Measurements from ENCODE around the gene AKAP13. TPM values are rescaled to one million over a fixed set of nuclear protein-coding genes. Genes with fewer than 3 reads are reported as not detected.

The AKAP13 gene
- total RNA-seq, 2 experiments from 2014 or later = 104 to 106 TPM

DNA sequence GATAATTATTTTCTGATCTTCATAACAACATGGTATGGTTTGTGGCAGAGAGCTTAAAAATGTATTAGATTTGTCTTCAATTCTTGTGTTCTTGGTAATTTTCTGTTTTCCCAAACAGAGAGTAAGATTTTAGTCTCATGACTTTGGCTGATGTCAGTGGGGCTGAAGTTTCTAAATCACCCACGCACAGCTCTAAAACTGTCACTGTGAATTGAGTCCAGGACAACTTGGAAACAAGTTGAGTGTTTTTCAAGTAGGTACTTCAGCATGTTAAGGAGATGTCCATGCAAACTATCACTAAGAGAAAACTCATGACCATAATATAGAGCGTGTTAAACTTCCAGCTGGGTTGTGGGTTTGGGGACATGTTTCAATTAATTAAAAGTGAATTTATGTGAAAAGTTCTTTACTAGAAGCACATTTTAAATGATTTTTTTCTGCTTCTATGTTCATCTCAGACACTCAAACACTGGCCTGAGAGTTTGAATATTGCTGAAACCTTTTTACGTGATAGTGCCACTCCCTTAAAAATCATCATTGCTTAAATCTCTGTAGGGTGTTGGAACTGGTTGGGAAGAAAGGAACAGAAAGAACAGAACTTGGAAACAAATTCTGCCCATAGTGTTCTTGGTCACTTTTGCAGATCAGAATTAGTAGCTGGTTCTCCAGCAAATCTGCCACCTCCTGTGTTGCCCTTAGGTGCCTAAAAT lies 324.5 kb downstream of the AKAP13 start:
- ChIA-PET CTCF (interaction anchor here (1.2 to 4.4 kb wide), 3 partner anchors 13 to 86 kb away, joined by 3 to 31 read pairs (median 3); no protein-coding TSS in a partner anchor), POLR2A (interaction anchor here (0.6 to 4.2 kb wide), 5 partner anchors 13 to 120 kb away, joined by 3 to 44 read pairs (median 3); no protein-coding TSS in a partner anchor)

DNA sequence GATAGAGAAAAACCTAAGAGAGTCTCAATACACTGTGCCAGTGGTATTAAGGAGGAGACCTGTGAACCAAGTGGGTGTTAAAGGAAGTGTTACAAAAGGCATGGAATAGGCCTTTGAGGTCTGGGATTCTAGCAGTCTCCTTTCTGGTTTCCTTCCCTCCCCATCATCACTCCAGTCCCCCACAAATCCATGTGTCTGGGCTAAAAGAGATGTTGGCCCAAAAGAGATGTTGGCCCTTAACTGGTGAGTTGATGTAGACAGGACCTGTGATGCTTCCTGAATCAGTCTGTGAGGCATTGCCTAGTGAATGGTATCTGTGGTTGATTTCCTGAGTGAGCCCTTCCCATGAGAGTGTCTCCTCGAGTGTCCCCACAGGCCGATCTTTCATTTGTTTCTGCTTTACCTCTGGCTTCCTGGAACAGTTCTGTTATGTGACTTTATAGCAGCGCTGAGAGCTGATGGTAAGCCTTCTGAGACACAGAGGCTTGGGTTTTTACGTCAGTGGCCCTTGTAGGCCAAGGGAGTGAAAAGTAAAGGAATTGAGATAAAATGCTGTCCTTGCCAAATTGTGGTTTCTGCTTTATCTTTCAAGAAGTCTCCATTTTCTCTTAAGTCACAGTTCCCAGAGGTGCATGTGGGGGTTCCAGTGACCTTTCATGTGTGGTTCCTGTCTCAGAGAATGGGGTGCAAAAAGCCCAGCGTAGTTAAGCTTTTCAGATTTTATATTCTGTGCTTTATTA lies 326.5 kb downstream of the AKAP13 start:
- CTCF ChIA-PET = interaction anchor here (1.3 kb wide), 1 partner anchor 90 kb away, joined by 3 read pairs; no protein-coding TSS in a partner anchor

DNA sequence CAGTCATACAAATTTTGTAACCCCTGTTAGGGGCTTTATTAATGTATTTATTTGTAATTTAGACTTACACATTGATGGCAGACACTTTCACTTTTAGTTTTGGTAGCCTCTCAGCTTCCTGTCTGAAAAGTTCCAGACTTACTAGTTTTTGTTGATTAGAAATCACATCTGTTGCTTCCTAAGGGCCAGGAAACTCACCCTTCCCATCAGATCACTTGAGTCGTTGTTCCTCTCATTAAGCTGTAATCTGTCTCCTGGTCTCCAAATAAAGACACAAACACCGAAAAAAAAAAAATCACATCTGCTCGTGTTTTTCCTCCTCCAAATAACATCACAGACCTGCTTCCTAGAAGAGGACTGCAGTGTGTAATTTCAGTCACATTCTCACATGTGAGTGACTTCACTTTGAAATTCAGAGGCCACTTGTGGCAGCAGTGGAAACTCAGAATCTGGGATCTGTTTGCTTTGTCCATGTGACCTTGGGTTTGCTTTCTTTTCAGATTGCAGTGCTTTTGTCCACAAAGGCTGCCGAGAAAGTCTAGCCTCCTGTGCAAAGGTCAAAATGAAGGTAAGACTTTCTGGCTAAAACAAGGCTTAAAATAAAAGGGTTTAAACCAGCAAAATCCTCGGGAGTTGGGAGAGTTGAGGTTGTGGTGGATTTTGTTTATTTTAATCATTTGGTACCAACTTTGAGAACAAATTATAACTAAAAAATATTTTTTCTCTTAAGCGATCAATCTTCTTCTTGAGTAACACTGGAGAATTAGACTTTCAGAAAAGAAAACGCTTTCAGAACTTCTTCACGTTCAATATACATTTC lies 327.3 kb downstream of the AKAP13 start:
- CTCF ChIA-PET = interaction anchor here (1.3 kb wide), 1 partner anchor 91 kb away, joined by 3 read pairs; no protein-coding TSS in a partner anchor
- POLR2A ChIA-PET = interaction anchor here (0.6 to 1.1 kb wide), 5 partner anchors 16 to 396 kb away, joined by 3 to 8 read pairs (median 4); no protein-coding TSS in a partner anchor

More for the DNA sequence above, 326.5 kb downstream of the AKAP13 start:
- POLR2A ChIA-PET = interaction anchor here (0.6 to 1.1 kb wide), 5 partner anchors 15 to 395 kb away, joined by 3 to 8 read pairs (median 4); no protein-coding TSS in a partner anchor

DNA sequence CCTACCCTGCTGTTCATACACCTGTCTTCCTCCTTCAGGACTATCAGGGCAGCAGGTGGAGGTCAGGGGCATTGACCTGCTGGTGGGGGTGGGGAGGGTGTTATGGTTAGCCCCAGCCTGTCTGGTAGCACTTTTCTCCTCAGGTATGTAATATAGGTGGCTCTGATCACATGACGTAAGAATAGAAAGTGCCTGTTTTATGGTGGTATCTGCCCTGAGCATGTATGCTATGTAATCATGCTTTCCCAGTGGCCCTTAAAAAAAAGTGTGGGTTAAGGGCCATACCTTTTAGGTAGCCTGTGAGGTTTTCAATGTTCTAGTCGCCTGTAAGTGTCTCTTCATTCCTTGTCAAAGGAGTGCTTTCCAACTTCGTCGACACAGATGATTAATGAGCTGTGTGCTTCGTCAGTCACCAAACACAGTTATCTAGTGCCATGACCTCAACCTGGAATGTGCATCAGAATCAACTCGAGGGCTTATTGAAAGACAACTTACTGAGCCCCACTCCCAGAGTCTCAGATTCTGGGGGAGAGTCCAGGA lies 328.1 kb downstream of the AKAP13 start:
- ChIA-PET CTCF (interaction anchor here (1.3 to 1.5 kb wide), 2 partner anchors 17 to 126 kb away, joined by 3 read pairs; no protein-coding TSS in a partner anchor), POLR2A (interaction anchor here (0.5 to 1.2 kb wide), 3 partner anchors 17 to 126 kb away, joined by 3 to 4 read pairs (median 3); no protein-coding TSS in a partner anchor)

DNA sequence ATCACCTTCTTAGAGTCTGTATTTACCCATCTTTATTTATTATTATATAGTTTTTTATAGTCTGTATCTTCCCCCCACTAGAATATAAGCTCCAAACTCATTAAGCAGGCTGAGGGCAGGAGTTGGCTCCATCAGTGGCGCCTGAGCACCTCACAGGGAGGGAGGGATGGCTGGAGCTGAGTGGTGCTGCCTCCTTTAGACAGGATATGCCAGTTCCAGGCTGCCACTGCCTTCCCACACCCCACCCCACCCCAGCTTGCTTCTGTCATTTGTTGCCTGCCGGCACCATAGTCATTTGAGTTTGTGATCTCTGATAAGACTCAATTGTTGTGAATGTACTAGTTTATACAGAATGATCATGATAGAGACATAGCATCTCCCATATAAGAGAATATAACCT lies 328.8 kb downstream of the AKAP13 start:
- ChIA-PET CTCF (interaction anchor here (1.3 to 2.0 kb wide), 4 partner anchors 16 to 127 kb away, joined by 3 to 4 read pairs (median 4); no protein-coding TSS in a partner anchor), POLR2A (interaction anchor here (0.5 to 1.3 kb wide), 4 partner anchors 18 to 126 kb away, joined by 3 to 4 read pairs (median 4); no protein-coding TSS in a partner anchor)

DNA sequence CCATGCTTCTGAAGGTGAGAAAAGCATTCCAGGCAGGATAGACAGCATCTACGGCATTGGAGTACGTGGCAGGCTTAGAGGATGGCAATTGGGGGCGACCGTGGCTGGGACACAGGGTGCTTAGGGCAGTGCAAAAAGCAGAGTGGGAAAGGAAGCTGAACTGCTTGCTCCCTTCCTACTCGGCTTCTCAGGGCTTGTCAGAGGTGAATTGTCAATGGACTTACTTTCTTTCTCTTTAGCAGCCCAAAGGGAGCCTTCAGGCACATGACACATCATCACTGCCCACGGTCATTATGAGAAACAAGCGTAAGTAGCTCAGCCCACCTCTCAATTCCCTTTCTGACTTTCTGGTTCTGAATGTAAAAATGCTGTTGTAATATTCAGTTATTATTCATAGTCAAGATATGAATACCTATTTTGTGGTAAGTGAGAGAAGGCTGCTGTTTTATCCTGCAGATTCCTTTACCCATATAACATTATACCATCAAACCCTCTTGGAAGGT lies 330.0 kb downstream of the AKAP13 start:
- CTCF ChIA-PET = interaction anchor here (0.9 to 2.0 kb wide), 5 partner anchors 20 to 91 kb away, joined by 3 to 4 read pairs (median 3); no protein-coding TSS in a partner anchor
- POLR2A ChIA-PET = interaction anchor here (0.8 to 1.3 kb wide), 4 partner anchors 8 to 84 kb away, joined by 3 to 4 read pairs (median 4); no protein-coding TSS in a partner anchor

DNA sequence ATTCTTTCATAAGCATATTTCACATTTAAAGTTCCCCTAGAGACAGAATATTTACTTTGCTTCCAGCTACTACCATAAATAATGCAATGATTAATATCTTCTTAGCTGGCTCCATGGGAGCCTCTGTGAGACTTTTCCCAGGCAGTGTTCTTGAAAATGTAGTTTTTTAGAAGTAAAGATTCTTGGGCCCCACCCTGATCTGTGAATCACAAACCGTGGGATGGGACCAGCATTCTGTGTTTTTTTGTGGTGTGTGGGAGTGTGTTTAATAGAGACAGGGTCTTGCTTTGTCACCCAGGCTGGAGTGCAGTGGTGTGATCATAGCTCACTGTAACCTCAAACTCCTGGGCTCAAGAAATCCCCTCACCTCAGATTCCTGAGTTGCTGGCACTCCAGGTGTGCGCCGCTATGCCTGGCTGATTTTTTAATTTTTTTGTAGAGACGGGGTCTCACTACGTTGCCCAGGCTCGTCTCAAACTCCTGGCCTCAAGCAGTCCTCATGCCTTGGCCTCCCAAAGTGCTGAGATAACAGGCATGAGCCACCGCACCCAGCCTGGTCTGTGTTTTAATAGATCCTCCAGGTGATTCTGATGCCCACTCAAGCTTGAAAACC lies 331.3 kb downstream of the AKAP13 start:
- ChIA-PET POLR2A (no interaction called here), CTCF (interaction anchor here (0.8 to 1.2 kb wide), 3 partner anchors 12 to 106 kb away, joined by 3 to 5 read pairs (median 3); no protein-coding TSS in a partner anchor)

DNA sequence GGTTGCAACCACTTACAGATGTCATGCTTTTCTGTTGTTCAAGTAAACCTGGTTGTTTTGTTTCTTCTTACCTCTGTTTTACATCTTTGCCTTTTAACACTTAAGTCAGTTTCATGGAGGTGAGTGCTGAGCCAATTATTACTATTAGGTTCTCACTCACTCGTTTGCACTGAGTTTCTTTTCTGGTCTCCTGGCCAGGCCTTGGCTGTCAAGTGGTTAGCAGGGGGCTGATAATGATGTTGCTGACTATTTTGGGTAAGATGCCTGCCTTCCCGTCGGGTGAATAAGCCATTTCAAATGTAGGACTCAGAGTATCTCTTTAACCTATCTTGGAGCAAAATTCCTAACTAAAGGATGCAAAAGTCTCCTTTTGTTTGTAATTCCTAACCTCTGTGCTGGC lies 335.9 kb downstream of the AKAP13 start:
- POLR2A ChIA-PET = no interaction called here
- CTCF ChIA-PET = no interaction called here

DNA sequence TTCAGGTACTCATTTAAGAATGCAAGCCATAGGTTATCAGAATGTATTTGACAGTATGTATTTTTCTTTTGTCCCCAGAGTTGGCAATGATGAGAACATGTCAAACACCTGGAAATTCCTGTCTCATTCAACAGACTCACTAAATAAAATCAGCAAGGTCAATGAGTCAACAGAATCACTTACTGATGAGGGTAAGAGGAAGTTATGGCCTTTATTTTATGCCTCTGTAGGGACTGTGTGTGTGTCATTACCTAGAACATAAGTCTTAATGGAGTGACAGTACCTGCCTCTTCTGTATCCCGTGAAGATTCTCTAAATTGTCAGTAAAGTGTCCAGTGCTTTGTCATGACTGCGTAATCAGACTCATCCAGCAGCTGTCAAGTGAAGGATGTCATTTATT lies 336.8 kb downstream of the AKAP13 start:
- CTCF ChIA-PET = no interaction called here

DNA sequence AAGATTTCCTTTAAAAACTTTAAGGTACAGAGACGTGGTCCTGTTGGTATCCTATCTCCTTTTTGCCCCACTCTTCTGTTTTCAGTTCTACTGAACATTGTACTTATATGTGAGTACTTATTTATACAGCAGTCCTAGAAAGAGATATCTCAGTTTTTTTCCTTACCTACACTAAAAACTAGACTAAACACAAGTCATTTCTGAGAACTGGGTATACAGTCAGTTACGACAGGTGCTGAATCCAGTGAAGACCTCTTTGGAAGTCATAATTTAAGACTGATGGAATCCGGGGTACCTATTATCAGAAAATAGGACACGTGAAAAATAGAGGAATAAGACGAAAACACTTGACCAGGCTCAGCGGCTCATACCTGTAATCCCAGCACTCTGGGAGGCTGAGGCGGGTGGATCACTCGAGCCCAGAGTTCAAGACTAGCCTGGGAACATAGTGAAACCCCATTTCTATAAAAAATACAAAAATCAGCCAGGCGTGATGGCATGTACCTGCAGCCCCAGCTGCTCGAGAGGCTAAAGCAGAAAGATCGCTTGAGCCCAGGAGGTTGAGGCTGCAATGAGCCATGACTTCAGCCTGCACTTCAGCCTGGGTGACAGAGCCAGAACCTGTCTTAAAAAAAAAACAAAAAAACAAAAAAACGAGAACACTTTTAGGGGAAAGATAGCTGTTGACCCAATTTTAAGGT lies 338.0 kb downstream of the AKAP13 start:
- POLR2A ChIA-PET = no interaction called here

More for the DNA sequence above, 336.8 kb downstream of the AKAP13 start:
- POLR2A ChIA-PET = no interaction called here

DNA sequence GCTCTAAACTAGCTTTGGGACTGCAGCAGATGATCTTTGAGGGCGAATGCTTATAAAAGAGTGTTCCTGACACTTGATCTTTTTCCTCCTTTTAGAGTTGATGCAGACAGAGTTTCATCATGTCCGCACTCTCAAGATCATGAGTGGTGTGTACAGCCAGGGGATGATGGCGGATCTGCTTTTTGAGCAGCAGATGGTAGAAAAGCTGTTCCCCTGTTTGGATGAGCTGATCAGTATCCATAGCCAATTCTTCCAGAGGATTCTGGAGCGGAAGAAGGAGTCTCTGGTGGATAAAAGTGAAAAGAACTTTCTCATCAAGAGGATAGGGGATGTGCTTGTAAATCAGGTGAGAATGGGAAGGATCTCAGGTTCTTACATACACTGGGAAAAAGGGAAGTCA lies 338.6 kb downstream of the AKAP13 start:
- CTCF ChIA-PET = no interaction called here
- POLR2A ChIA-PET = no interaction called here

More for the DNA sequence above, 338.0 kb downstream of the AKAP13 start:
- CTCF ChIA-PET = no interaction called here

DNA sequence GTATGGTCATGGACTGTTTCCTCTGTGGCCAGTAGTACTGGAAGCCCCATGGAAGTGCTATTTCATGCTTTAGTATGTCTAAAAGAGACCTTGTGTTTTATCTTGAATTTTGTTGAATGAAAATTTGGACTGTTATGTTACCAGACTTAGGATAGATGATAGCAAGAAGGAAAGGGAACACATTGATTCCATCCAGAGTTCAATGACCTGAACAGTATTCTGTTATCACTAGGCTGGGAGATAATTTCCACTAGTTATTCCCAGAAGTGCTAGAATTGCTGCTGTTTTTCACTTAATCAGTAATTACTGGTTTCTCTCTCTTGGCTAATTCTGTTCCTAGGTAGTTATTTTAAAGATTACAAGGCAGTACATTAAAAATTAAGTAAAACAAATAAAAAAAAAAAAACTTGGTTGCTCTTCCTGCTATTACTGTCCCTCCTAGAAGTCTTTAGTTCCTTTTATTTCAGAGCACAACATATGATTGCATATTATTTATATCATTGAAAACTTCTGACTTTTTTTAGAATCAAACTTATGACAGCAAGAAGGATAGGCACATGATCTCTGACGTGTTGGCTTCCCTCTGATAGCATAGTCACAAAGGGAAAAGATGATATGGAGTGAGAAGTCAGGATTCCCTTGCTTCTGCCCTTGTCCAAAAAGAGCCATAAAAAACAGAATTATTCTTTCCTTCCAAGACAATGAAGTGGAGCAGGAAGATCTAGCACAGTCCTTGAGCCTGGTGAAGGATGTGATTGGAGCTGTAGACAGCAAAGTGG lies 342.2 kb downstream of the AKAP13 start:
- CTCF ChIA-PET = no interaction called here
- POLR2A ChIA-PET = no interaction called here

DNA sequence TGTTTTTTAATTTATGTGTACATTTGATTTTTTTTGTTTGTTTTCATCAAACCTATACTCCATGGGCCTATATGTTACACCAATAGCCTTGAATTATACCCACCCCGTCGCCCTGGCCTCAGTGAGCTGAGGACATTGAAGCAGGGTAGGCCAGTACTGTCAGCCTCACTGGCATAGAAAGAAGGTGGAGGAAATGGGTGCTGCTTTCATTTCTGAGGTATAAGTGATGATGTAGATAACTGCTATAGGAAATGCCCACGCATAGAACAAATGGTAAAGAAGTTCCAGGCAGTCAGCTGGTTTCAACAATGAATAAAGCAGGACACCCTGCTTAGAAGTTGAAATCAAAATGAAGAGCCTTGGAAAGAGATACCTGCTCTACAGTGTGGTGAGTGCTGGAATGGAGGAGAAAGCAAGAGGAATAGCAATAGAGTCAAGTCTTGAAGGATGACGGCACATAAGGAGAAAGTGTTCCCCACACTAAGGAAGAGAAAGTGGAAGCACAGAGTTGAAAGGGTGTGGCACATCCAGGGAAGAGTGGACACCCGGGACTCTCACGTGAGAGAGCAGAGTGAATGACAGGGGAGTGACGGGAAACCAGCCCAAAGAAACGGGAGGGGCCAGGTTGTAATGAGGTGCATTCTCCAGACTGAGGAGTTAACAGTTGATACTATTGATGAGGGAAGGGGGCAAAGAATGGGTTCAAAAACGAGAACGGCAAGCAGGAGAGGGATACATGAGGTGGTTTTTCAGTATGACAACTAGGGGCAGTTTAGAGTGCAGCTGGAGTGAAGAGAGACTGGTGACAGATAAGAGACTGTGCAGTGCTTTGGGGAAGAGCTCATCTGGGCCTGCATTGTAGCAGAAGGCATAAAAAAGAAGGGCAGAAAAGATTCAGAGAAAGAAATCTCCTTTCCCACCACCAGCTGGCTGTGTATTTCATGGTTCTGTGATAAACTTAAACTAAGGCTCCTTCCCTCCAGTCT lies 343.9 kb downstream of the AKAP13 start:
- ChIA-PET CTCF (interaction anchor here (1.3 to 1.8 kb wide), 3 partner anchors 12 to 99 kb away, joined by 4 to 5 read pairs (median 5); no protein-coding TSS in a partner anchor), POLR2A (interaction anchor here (0.6 to 0.9 kb wide), 4 partner anchors 20 to 99 kb away, joined by 3 to 6 read pairs (median 4); no protein-coding TSS in a partner anchor)

DNA sequence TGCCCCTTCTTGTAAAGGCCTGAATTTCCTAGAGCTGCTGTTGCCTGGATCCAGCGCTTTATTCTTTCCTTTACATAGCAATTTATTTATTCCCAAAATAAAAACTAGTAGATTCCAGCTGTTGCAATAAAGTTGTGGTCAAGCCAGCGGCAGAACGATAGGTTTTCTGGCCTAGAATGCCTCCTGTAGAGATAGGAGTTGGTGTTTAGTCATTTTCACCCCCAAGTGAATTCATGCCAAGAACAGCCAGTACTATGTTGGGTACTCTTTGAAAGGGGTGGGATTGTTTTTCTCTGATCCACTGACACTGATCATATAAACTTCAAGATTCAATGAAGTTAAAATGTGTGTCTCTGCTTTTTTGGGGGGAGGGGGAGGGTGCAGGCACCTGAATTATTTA lies 344.6 kb downstream of the AKAP13 start:
- ChIA-PET POLR2A (interaction anchor here (0.7 kb wide), 1 partner anchor 38 kb away, joined by 5 read pairs; no protein-coding TSS in a partner anchor), CTCF (interaction anchor here (1.1 to 1.8 kb wide), 3 partner anchors 16 to 99 kb away, joined by 3 to 5 read pairs (median 4); no protein-coding TSS in a partner anchor)

DNA sequence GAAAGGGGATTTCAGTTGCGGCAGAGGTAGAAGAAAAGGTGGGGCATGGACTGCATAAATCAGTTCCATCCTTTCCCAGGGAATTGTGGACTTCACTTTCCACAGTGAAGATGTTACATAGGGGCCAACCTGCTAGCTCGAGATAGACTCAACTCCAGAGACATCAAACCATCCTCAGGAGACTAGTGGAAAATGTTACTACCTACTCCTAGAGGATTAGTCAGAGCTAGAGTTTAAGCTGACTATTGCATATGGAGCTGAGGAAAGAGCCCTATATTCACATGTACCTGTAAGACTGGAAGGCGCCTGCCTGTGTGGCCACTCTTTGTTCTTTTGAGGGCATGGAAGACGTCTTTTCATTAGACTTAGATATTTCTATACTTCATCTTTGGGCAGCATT lies 345.2 kb downstream of the AKAP13 start:
- ChIA-PET POLR2A (no interaction called here), CTCF (interaction anchor here (1.1 to 1.3 kb wide), 2 partner anchors 16 to 100 kb away, joined by 3 to 4 read pairs; no protein-coding TSS in a partner anchor)

All from activated CD8-positive, alpha-beta memory T cell treated with anti-CD3 and anti-CD28 coated beads for 36 hours (primary cell).